ENCODE results near the gene TARDBP.
"Not testable (repeated sequence)": the region's sequence is repeated elsewhere in the genome, so short reads cannot be mapped to it uniquely, and the experiment has no call there.

TARDBP gene

GRCh38 chr1:11071463-11072215 lies 59.2 kb downstream of the TARDBP start:
- Histone ChIP-seq H2BK120ac (ENCODE audit: low read depth, low read length) (no peak overlapping the region), H4K8ac (ENCODE audit: low read depth, low read length) (no peak overlapping the region), H2BK15ac (replicated peaks; ENCODE audit: low read depth) (no peak overlapping the region), H3K4me1 (ENCODE audit: control insufficient read depth, low read depth, low read length) (no peaks in the 10 kb centered on the region), H2AK5ac (ENCODE audit: low read length) (no peak overlapping the region), H2BK5ac (ENCODE audit: low read length) (no peak overlapping the region), H3K9ac (ENCODE audit: low read length) (no peak overlapping the region), H3K4me3 (ENCODE audit: low read length) (no peak overlapping the region), H3K56ac (ENCODE audit: low read length) (no peak overlapping the region), H3K79me2 (ENCODE audit: control insufficient read depth, insufficient read depth, low read length) (no peaks in the 10 kb centered on the region), H3K79me1 (ENCODE audit: low read length) (no peaks in the 10 kb centered on the region), H3K23ac (ENCODE audit: low read length) (no peak overlapping the region), H3K36me3 (ENCODE audit: control insufficient read depth, insufficient read depth, low read length) (peaks cover 35% of the 10 kb centered on the region), H3K27ac (ENCODE audit: low read depth, low read length) (no peak overlapping the region), H3K4me2 (ENCODE audit: low read length) (no peak overlapping the region), H3K27me3 (ENCODE audit: insufficient read depth, low read length, poor library complexity) (no peaks in the 10 kb centered on the region), H4K5ac (ENCODE audit: low read length) (no peak overlapping the region), H3K4ac (ENCODE audit: low read depth, low read length) (no peak overlapping the region), H3K18ac (ENCODE audit: low read length) (no peak overlapping the region)
- no peak for DNase-seq
- no CpG with 5 or more reads among the region's 15 CpGs for WGBS (ENCODE audit: extremely low coverage, insufficient coverage, low lambda C conversion rate)

- Histone ChIP-seq H2AK5ac (ENCODE audit: low read length) (no peak overlapping the region), H3K79me1 (ENCODE audit: low read length) (no peaks in the 10 kb centered on the region)
- DNase-seq, result no peak
These were observed 59.9 kb downstream of the TARDBP start for GRCh38 chr1:11072216-11072917.

GRCh38 chr1:11073398-11073797 lies 60.9 kb downstream of the TARDBP start:
- H3K4me2 ChIP-seq (ENCODE audit: low read length); H3K79me2 ChIP-seq (ENCODE audit: control insufficient read depth, insufficient read depth, low read length); H3K56ac ChIP-seq (ENCODE audit: low read length); DNase-seq; H2BK5ac ChIP-seq (ENCODE audit: low read length); H3K27ac ChIP-seq (ENCODE audit: low read depth, low read length); H2AK5ac ChIP-seq (ENCODE audit: low read length); H2BK120ac ChIP-seq (ENCODE audit: low read depth, low read length); H3K79me1 ChIP-seq (ENCODE audit: low read length); H3K9ac ChIP-seq (ENCODE audit: low read length); H3K23ac ChIP-seq (ENCODE audit: low read length); H3K18ac ChIP-seq (ENCODE audit: low read length); H3K4ac ChIP-seq (ENCODE audit: low read depth, low read length); H3K4me1 ChIP-seq (ENCODE audit: control insufficient read depth, low read depth, low read length); H3K27me3 ChIP-seq (ENCODE audit: insufficient read depth, low read length, poor library complexity); H3K4me3 ChIP-seq (ENCODE audit: low read length); H4K5ac ChIP-seq (ENCODE audit: low read length); H2BK15ac ChIP-seq (replicated peaks; ENCODE audit: low read depth); H4K8ac ChIP-seq (ENCODE audit: low read depth, low read length): not testable (repeated sequence)
- peaks cover 33% of the 10 kb centered on the region for H3K36me3 ChIP-seq (ENCODE audit: control insufficient read depth, insufficient read depth, low read length)
- WGBS (ENCODE audit: extremely low coverage, insufficient coverage, low lambda C conversion rate), result no CpG with 5 or more reads among the region's 7 CpGs

More at GRCh38 chr1:11072216-11072917, 59.9 kb downstream of the TARDBP start:
- Histone ChIP-seq H3K23ac (ENCODE audit: low read length) (no peak overlapping the region), H3K4ac (ENCODE audit: low read depth, low read length) (no peak overlapping the region), H3K9ac (ENCODE audit: low read length) (no peak overlapping the region), H2BK15ac (replicated peaks; ENCODE audit: low read depth) (no peak overlapping the region), H3K4me3 (ENCODE audit: low read length) (no peak overlapping the region), H2BK120ac (ENCODE audit: low read depth, low read length) (no peak overlapping the region), H4K5ac (ENCODE audit: low read length) (no peak overlapping the region), H3K4me2 (ENCODE audit: low read length) (no peak overlapping the region), H3K18ac (ENCODE audit: low read length) (no peak overlapping the region), H2BK5ac (ENCODE audit: low read length) (no peak overlapping the region), H3K79me2 (ENCODE audit: control insufficient read depth, insufficient read depth, low read length) (no peaks in the 10 kb centered on the region), H3K27ac (ENCODE audit: low read depth, low read length) (no peak overlapping the region), H3K56ac (ENCODE audit: low read length) (no peak overlapping the region), H3K36me3 (ENCODE audit: control insufficient read depth, insufficient read depth, low read length) (peaks cover 38% of the 10 kb centered on the region), H4K8ac (ENCODE audit: low read depth, low read length) (no peak overlapping the region), H3K4me1 (ENCODE audit: control insufficient read depth, low read depth, low read length) (no peaks in the 10 kb centered on the region), H3K27me3 (ENCODE audit: insufficient read depth, low read length, poor library complexity) (no peaks in the 10 kb centered on the region)
- WGBS (ENCODE audit: extremely low coverage, insufficient coverage, low lambda C conversion rate), result no CpG with 5 or more reads among the region's 13 CpGs

Measured in mesendoderm (in vitro differentiated cells).